Measurements from ENCODE around the gene ZNF687.

DNA sequence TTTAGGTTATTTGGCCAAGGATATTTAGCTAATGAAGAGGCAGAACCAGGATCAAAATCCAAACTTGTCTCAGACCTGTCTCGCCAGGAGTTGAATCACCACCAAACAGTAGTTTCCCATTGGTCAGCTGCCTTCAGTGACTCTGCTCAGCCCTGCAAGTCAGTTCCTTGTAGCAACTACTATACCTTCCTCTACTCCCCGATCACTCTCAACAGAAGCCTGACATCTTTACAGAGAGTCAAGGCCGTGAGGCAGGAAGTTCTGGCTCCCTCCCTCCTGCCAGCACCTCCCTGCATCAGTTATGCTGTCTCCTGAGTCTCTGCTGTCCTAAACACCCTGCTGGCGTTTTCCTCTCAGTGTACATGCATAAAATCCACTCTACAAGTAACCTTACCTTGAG, 14.3 kb upstream of the ZNF687 start:
- no peak for TF ChIP-seq NR2C2 (CRISPR knock-in tag; IDR thresholded peaks at IDR 0.05)
- TF ChIP-seq, protein P1, sequence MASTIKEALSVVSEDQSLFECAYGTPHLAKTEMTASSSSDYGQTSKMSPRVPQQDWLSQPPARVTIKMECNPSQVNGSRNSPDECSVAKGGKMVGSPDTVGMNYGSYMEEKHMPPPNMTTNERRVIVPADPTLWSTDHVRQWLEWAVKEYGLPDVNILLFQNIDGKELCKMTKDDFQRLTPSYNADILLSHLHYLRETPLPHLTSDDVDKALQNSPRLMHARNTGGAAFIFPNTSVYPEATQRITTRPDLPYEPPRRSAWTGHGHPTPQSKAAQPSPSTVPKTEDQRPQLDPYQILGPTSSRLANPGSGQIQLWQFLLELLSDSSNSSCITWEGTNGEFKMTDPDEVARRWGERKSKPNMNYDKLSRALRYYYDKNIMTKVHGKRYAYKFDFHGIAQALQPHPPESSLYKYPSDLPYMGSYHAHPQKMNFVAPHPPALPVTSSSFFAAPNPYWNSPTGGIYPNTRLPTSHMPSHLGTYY (CRISPR knock-in tag; IDR thresholded peaks at IDR 0.05), result no peak
- TF ChIP-seq TP53 (CRISPR knock-in tag; IDR thresholded peaks at IDR 0.05), result no peak
- TF ChIP-seq, protein P2, sequence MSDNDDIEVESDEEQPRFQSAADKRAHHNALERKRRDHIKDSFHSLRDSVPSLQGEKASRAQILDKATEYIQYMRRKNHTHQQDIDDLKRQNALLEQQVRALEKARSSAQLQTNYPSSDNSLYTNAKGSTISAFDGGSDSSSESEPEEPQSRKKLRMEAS (CRISPR knock-in tag; IDR thresholded peaks at IDR 0.05), result no peak
- TF ChIP-seq, protein P3, sequence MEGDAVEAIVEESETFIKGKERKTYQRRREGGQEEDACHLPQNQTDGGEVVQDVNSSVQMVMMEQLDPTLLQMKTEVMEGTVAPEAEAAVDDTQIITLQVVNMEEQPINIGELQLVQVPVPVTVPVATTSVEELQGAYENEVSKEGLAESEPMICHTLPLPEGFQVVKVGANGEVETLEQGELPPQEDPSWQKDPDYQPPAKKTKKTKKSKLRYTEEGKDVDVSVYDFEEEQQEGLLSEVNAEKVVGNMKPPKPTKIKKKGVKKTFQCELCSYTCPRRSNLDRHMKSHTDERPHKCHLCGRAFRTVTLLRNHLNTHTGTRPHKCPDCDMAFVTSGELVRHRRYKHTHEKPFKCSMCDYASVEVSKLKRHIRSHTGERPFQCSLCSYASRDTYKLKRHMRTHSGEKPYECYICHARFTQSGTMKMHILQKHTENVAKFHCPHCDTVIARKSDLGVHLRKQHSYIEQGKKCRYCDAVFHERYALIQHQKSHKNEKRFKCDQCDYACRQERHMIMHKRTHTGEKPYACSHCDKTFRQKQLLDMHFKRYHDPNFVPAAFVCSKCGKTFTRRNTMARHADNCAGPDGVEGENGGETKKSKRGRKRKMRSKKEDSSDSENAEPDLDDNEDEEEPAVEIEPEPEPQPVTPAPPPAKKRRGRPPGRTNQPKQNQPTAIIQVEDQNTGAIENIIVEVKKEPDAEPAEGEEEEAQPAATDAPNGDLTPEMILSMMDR (IDR thresholded peaks at IDR 0.05), result no peak
- TF ChIP-seq, protein P4, sequence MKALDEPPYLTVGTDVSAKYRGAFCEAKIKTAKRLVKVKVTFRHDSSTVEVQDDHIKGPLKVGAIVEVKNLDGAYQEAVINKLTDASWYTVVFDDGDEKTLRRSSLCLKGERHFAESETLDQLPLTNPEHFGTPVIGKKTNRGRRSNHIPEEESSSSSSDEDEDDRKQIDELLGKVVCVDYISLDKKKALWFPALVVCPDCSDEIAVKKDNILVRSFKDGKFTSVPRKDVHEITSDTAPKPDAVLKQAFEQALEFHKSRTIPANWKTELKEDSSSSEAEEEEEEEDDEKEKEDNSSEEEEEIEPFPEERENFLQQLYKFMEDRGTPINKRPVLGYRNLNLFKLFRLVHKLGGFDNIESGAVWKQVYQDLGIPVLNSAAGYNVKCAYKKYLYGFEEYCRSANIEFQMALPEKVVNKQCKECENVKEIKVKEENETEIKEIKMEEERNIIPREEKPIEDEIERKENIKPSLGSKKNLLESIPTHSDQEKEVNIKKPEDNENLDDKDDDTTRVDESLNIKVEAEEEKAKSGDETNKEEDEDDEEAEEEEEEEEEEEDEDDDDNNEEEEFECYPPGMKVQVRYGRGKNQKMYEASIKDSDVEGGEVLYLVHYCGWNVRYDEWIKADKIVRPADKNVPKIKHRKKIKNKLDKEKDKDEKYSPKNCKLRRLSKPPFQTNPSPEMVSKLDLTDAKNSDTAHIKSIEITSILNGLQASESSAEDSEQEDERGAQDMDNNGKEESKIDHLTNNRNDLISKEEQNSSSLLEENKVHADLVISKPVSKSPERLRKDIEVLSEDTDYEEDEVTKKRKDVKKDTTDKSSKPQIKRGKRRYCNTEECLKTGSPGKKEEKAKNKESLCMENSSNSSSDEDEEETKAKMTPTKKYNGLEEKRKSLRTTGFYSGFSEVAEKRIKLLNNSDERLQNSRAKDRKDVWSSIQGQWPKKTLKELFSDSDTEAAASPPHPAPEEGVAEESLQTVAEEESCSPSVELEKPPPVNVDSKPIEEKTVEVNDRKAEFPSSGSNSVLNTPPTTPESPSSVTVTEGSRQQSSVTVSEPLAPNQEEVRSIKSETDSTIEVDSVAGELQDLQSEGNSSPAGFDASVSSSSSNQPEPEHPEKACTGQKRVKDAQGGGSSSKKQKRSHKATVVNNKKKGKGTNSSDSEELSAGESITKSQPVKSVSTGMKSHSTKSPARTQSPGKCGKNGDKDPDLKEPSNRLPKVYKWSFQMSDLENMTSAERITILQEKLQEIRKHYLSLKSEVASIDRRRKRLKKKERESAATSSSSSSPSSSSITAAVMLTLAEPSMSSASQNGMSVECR (CRISPR knock-in tag; IDR thresholded peaks at IDR 0.05; ENCODE audit: borderline replicate concordance), result no peak
- no peak for TF ChIP-seq FOXK1 (CRISPR knock-in tag; IDR thresholded peaks at IDR 0.05)
